Activated T-cell treated with anti-CD3 and anti-CD28 coated beads, Interleukin-2, amount 50 U/mL, for 1 hour (primary cell): ENCODE data around the gene GRAMD4.
"Not testable (repeated sequence)": the region's sequence is repeated elsewhere in the genome, so short reads cannot be mapped to it uniquely, and the experiment has no call there.

Experiments
- DNase-seq: peaks from one replicate; pipeline ENCODE4 v3.0.0-alpha.2; 2020

GRAMD4 gene

DNA sequence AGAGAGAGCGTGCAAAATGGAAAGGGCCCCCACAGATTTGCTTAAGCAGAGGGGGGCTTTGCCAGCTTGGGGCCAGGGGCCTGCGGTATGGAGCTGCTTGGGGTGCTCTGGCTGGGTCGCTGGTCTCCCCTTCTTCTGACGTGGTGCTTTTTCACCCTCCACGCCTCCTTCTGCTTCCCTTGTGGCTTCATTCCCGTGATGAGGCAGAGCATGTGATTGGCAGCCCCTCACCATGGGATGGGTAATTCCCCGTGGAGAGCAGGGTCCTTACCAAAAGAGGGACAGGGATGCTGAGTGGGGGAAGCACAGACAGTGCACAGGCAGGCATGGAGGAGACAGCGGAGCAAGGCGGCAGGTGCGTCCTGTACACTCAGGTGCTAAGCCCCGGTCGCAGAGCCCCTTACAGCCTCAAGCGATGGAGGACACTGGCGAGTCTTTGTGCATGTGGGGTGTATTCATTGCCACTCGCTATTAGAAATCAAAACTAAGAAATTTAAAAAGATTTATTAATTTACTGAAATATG lies 19.9 kb upstream of the GRAMD4 start:
- DNase-seq = no peak

DNA sequence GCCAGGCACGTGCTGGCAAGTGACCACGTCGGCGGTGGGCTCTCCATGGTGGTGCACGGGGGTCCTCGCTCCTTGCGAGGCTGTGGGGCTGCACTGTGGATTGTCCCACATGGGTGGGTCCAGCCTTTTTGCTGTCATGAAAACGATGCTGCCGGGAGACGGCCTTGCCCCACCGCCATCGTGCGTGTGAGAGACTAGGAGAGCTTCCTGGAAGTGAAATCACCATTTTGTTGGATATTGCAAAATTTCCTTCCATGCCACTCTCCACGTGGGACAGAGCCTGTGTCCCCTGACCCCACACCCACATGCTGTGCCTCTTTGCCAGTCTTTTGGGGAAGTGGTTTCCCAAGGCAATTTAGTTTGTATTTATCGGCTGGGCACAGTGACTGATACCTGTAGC lies 18.2 kb upstream of the GRAMD4 start:
- DNase-seq = no peak

GRCh38 chr22:46604306-46604690 lies 15.9 kb upstream of the GRAMD4 start:
- DNase-seq = peak; percentile 24

DNA sequence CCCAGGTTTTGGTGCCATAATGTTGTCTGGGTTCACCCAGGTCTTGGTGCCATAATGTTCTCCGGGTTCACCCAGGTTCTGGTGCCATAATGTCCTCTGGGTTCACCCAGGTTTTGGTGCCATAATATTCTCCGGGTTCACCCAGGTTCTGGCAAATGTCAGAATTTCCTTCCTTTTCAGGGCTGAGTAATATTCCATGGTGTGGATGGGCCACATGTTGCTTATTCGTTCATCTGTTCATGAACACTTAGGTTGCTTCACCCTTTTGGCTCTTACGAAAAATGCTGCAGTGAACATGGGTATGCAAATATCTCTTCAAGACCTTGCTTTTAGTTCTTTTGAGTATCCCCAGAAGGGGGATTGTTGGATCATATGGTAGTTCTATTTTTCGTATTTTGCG lies 15.1 kb upstream of the GRAMD4 start:
- DNase-seq = no peak

- no peak for DNase-seq
Measured at GRCh38 chr22:46606886-46607285, 13.3 kb upstream of the GRAMD4 start.

DNA sequence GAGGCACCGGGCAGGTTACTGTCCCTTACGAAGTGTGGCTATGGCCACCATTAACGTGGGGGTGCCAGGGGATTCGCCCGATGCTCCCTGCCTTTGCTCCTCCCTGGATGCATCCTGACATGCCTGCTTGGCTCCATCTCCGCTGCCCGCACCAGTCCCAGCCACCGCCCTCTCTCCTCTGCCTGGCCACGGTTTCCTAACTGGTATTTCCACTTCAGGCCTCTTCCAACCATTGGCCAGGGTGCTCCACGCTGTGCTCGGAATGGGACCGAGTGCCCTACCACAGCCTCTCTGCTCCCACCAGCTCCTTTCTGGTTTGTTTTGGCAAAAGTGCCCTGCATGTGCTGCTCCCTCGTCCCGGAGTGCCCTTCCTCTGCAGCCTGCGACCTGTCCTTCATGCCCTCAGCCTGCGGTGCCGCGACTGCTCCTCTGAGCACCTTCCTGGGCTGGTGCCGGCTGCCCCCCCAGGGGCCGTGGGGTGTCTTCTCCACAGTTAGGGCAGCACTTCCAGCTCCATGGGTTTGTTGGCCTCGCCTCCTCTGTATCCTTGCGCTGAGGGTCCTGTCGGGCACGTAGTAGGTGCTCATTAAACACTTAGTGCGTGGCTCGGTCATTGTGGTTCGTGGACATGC lies 12.6 kb upstream of the GRAMD4 start:
- DNase-seq = no peak

- DNase-seq = no peak
Measured at GRCh38 chr22:46609175-46609690, 11.0 kb upstream of the GRAMD4 start.

DNA sequence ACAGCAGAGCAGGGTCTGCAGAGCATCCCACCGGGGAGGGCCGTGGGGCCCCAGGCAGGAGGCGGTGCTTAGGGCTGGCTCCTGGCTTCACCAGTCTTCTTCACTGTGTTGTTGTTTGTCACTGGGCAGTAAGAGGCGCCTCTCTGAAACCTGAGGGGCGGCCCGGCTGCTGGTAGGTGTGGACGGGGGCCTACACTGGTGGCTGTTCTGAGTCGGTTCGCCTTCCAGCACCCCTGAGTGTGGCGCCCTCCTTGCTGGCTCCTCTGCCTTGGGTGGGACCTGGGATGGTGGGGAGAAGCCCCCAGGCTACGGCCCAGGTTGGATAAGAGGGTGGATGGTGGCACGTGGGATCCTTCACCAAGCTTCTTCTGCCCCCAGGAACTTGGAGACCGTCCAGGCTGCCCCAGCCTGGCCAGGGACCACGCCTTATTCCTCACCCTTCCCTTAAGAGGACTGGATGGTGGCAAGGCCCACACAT lies 10.4 kb upstream of the GRAMD4 start:
- DNase-seq = no peak

DNA sequence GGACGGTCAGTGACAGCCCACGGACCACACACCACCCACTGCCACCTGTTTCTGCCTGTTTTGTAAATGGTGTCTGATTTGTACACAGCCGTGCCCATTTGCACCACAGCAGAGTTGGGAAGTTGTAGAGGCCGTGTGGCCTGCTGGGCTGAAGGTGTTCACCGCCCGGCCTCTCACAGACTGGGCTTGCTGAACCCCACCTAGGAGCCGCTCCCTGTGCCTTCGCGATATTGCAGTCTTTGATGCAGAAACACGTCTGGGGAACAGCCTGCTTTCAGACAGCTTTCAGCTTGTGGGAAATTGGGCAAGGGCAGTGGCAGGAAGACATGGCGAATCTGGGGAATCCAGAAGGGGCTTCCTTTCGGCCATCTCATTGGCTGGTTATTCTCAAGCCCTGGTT lies 9.8 kb upstream of the GRAMD4 start:
- DNase-seq = no peak

DNA sequence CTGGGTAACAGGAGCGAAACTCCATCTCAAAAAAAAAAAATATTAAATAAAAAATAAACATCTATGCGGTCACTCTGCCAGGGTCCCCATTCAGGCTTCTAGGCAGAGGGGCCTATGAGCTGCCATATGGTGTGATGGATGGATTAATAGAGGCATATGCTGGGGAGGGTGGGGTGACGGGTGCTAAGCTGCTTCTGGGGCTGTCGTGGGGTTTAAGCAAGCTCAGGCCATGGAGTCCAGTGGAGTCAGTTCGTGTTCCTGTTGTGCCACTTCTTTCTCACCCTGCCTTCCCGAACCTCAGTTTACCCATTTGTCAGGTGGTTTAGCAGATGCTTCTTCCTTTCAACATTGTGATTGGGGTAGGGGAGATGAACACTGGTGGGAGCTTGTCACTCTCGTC lies 9.0 kb upstream of the GRAMD4 start:
- no peak for DNase-seq

- peak; percentile 27 for DNase-seq
Measured at GRCh38 chr22:46612341-46612903, 7.8 kb upstream of the GRAMD4 start.

- DNase-seq = peak; percentile 60
Measured at GRCh38 chr22:46612904-46613605, 7.1 kb upstream of the GRAMD4 start.

GRCh38 chr22:46613606-46614021 lies 6.6 kb upstream of the GRAMD4 start:
- DNase-seq = peak; percentile 23

GRCh38 chr22:46614025-46614931 lies 5.9 kb upstream of the GRAMD4 start:
- peak; percentile 71 for DNase-seq

DNA sequence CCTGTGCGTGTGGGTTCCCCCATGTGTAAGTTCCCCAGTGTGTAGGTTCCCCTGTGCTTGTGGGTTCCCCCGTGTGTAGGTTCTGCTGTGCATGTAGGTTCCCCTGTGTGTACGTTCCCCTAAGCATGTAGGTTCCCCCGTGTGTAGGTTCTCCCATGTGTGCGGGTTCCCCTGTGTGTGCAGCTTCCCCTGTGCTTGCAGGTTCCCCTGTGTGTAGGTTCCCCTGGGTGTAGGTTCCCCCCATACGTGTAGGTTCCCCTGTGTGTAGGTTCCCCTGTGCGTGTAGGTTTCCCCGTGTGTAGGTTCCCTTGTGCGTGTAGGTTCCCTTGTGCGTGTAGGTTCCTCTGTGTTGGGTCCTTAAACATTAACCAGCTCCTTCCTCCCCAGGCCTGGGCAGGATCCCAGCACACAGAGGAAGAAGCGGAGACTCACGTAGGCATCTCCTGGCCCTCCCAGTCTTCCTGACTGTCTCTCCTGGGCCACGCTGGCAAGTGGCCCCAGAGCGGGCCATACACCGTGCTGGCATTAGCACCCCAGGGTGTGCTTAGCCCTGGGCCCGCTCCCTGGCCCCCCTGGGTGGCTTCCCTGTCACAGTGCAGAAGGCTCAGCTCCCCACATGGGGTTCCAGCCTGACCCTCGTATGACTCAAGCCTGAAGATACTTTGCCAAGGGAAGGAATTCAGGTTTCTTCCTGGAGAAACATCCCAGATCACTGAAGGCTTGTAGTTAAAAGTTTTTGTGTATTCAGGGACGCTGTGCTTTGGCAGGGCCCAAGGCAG lies 2.8 kb upstream of the GRAMD4 start:
- DNase-seq = no peak

GRCh38 chr22:46617986-46618647 lies 2.1 kb upstream of the GRAMD4 start:
- no peak for DNase-seq

GRCh38 chr22:46618667-46619066 lies 1.5 kb upstream of the GRAMD4 start:
- DNase-seq = no peak

GRCh38 chr22:46619240-46619829 lies 851 bp upstream of the GRAMD4 start:
- DNase-seq = no peak

DNA sequence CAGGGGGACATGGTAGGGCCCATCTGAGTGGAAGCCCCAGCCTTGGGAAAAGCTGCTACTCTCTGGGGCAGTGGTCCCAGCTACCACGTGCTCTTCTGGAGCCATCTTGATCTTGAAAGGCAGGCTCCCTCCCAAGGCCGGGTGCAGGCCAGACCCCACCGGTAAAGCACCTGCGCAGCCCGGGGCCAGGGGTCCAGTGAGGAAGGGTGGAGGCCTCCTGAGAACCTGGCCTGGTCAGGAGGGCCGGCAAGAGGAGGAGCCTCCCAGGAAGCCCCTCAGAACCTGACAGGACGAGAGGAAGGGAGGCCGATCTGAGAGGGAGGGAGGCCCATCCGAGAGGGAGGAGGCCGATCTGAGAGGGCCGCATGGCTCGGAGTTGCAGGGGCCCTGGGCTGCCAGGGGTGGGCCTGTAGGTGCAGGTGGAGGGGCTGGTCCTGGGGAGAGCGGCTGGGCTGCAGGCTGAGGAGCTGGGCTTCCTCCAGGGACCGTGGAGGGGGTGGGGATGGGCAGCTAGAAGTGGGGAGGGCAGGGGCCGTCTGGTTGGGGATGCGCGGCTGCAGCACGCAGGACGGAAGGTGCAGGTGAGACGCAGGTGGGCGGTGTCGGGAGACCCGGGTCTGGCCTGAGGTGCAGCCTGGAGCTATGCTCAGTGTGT lies 529 bp downstream of the GRAMD4 start:
- no peak for DNase-seq

- not testable (repeated sequence) for DNase-seq
Measured at GRCh38 chr22:46621243-46621930, 1.2 kb downstream of the GRAMD4 start.
